ENCODE data around the gene SELL.
"Not testable (repeated sequence)": the region's sequence is repeated elsewhere in the genome, so short reads cannot be mapped to it uniquely, and the experiment has no call there.

- TF ChIP-seq CTCF (IDR thresholded peaks at IDR 0.05; ENCODE audit: insufficient read depth, low read length); REST (IDR thresholded peaks at IDR 0.05; ENCODE audit: insufficient replicate concordance, low read depth); POLR2AphosphoS5 (IDR thresholded peaks at IDR 0.05; ENCODE audit: low read depth); GABPA (IDR thresholded peaks at IDR 0.05; ENCODE audit: low read depth); SPI1 (IDR thresholded peaks at IDR 0.05; ENCODE audit: borderline replicate concordance, low read depth): not testable (repeated sequence)
These were observed 48.7 kb downstream of the SELL start for GRCh38 chr1:169662680-169663079.
